Measurements from ENCODE around the gene PCMT1. TPM values are rescaled to one million over a fixed set of nuclear protein-coding genes. Genes with fewer than 3 reads are reported as not detected.

PCMT1 gene
- total and polyA plus RNA-seq, 2 of the 8 experiments (the other 6 are each of a cell fraction or from before 2014, with no cell fraction given) = 84.3 to 91.3 TPM

- TF ChIP-seq MAX (IDR thresholded peaks at IDR 0.05) (no peak), EP300 (IDR thresholded peaks at IDR 0.05; ENCODE audit: borderline replicate concordance in 1 of 2, low read depth in 2 of 2, low read length in 2 of 2) (no peak), SIN3A (conservative IDR thresholded peaks at IDR 0.05 in 1 of 2, IDR thresholded peaks at IDR 0.05 in 1 of 2; ENCODE audit: low read depth in 1 of 2, low read length in 2 of 2) (no peak), TAF1 (IDR thresholded peaks at IDR 0.05; ENCODE audit: low read depth, low read length) (no peak)
- TF ChIP-seq, protein P1, sequence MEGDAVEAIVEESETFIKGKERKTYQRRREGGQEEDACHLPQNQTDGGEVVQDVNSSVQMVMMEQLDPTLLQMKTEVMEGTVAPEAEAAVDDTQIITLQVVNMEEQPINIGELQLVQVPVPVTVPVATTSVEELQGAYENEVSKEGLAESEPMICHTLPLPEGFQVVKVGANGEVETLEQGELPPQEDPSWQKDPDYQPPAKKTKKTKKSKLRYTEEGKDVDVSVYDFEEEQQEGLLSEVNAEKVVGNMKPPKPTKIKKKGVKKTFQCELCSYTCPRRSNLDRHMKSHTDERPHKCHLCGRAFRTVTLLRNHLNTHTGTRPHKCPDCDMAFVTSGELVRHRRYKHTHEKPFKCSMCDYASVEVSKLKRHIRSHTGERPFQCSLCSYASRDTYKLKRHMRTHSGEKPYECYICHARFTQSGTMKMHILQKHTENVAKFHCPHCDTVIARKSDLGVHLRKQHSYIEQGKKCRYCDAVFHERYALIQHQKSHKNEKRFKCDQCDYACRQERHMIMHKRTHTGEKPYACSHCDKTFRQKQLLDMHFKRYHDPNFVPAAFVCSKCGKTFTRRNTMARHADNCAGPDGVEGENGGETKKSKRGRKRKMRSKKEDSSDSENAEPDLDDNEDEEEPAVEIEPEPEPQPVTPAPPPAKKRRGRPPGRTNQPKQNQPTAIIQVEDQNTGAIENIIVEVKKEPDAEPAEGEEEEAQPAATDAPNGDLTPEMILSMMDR (IDR thresholded peaks at IDR 0.05; ENCODE audit: control extremely low read depth in 1 of 3, insufficient read depth in 1 of 3, low read depth in 1 of 3, low read length in 3 of 3) = no peak
These were observed 60.3 kb downstream of the PCMT1 start (continued) for GRCh38 chr6:149809798-149810197.

Measured in H1 (cell line).